ENCODE data around the gene GHRHR. TPM values are rescaled to one million over a fixed set of nuclear protein-coding genes. Genes with fewer than 3 reads are reported as not detected.

The GHRHR gene
- total and polyA plus RNA-seq, 10 of the 15 experiments (the other 5 are each of a cell fraction or from before 2014, with no cell fraction given) = not detected

DNA sequence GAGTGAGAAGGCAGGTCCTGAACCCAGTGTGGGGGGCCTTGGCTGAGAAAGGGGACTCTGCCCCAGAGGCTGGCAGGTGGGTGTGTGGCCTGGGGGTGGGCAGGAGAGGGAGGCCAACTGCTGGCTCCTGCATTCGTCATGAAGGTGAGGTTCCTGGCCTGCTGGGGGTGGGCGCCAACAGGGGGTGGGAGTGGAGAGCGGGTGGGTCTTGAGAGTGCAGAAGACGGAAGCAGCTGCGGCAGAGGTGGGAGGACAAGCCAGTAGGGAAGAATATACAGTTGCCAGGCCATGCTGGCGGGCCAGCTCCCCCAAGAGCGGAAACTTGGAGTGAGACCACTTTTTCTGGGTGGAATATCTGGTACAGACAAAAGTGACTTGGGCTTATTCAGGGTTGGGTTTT lies 23.4 kb downstream of the GHRHR start (continued):
- TF ChIP-seq MXI1 (IDR thresholded peaks at IDR 0.05; ENCODE audit: low read depth, low read length) (no peak), NFYB (IDR thresholded peaks at IDR 0.05; ENCODE audit: insufficient read depth, low read depth, low read length) (no peak), FOS (IDR thresholded peaks at IDR 0.05; ENCODE audit: borderline replicate concordance, extremely low read depth, insufficient read length) (no peak), BRCA1 (IDR thresholded peaks at IDR 0.05; ENCODE audit: low read depth, low read length) (no peak), ZBTB33 (IDR thresholded peaks at IDR 0.05) (no peak)

- ChIA-PET CTCF (no interaction called here), SMC1A (ENCODE audit: uncharacterized antibody, unreplicated experiment) (interaction anchor here (3.4 kb wide), 1 partner anchor 146 kb away, joined by 8 read pairs; no protein-coding TSS in a partner anchor), POLR2A (no interaction called here), RAD21 (ENCODE audit: unreplicated experiment) (interaction anchor here (1.4 kb wide), 1 partner anchor 135 kb away, joined by 3 read pairs; no protein-coding TSS in a partner anchor)
- Histone ChIP-seq H2AFZ (ENCODE audit: control insufficient read depth, low read depth, low read length) (no peak overlapping the region), H3K4me1 (ENCODE audit: control insufficient read depth, insufficient read depth, low read length) (no peaks in the 10 kb centered on the region), H4K20me1 (ENCODE audit: control insufficient read depth, insufficient read depth) (no peaks in the 10 kb centered on the region), H3K27ac (ENCODE audit: control insufficient read depth, insufficient read depth) (no peak overlapping the region), H3K4me2 (ENCODE audit: control insufficient read depth, insufficient read depth) (no peak overlapping the region), H3K36me3 (ENCODE audit: control insufficient read depth in 2 of 2, insufficient read depth in 2 of 2, low read length in 1 of 2) (no peaks in the 10 kb centered on the region), H3K9ac (ENCODE audit: control insufficient read depth, insufficient read depth, low read length) (no peak overlapping the region), H3K27me3 (replicated peaks in 1 of 2; ENCODE audit: control insufficient read depth in 2 of 2, insufficient read depth in 2 of 2, low read length in 1 of 2) (peaks cover 0 to 1% of the 10 kb centered on the region in 2 experiments), H3K79me2 (ENCODE audit: control insufficient read depth, insufficient read depth, low read length) (no peaks in the 10 kb centered on the region), H3K4me3 (no peak overlapping the region), H3K9me3 (replicated peaks; ENCODE audit: control insufficient read depth, insufficient read depth, low read length) (no peaks in the 10 kb centered on the region)
- no peak for FAIRE-seq
- WGBS (ENCODE audit: insufficient coverage, insufficient replicate concordance, low lambda C conversion rate, missing lambda C conversion rate) = 54% methylated on average over 2 of the region's 5 CpGs
- ATAC-seq = no peak
- in situ Hi-C loops (cut with MboI) = loop anchor here (10.0 kb wide), 1 partner anchor 747 kb away; no protein-coding TSS in a partner anchor
- no TSS peak for BruUV-seq (replicated peaks)
- DNase-seq (ENCODE audit: low read depth, low spot score) = no peak
- intact Hi-C loops (cut with micrococcal nuclease; ENCODE audit: unreplicated experiment) = no loop called here
- no peak for TF ChIP-seq NFIC (IDR thresholded peaks at IDR 0.05; ENCODE audit: low read depth, low read length)
Observed at GRCh38 chr7:30987936-30988335, 24.2 kb downstream of the GHRHR start.

Data from GM12878 (cell line).